Endothelial cell of umbilical vein (primary cell): ENCODE measurements around the gene SLC39A11. TPM values are rescaled to one million over a fixed set of nuclear protein-coding genes. Genes with fewer than 3 reads are reported as not detected.

Experiments used
- BruUV-seq: library from RNA; stranded (reverse); fragments of 400-500 nt; replicated peaks from 2 replicates; lab custom pipeline; 2021; lab: Mats Ljungman, UMichigan
- CTCF ChIA-PET: fragments of 300-600, 350-600 bp; sonication (Branson Sonifier 250); formaldehyde crosslinking; loops from one replicate; lab custom pipeline; 2021; ENCODE audit warnings: antibody characterized with exemption, inconsistent platforms; lab: Charles Lee
- POLR2A ChIA-PET: fragments of 300-600, 350-600 bp; sonication (Branson Sonifier 250); formaldehyde crosslinking; loops from one replicate; lab custom pipeline; 2021; ENCODE audit warnings: antibody characterized with exemption, inconsistent platforms; lab: Charles Lee
- DNase-seq: peaks from one replicate; pipeline ENCODE4 v3.0.0-alpha.2; 2011; ENCODE audit warnings: low read depth, low spot score
- FAIRE-seq: peaks from 2 replicates; lab custom pipeline; 2011; peaks lifted over from hg19 to GRCh38; lab: Jason Lieb, UNC
- H2AFZ ChIP-seq: 2 replicates; pipeline ENCODE4 v1.6.0; 2012; ENCODE audit warnings: low read depth, low read length, control low read depth, inconsistent platforms
- H3K27ac ChIP-seq: 2 replicates; pipeline ENCODE4 v1.5.1; 2011; ENCODE audit warnings: low read depth, mild to moderate bottlenecking, control low read depth, low read length, moderate library complexity; ENCODE audit not compliant: insufficient read depth
- H3K27me3 ChIP-seq, 2 experiments: 2 replicates each; pipeline versions ENCODE4 v1.6.0 to v1.6.1; 2011; ENCODE audit warnings: low read length in 2 of 2, mixed read lengths in 1 of 2; ENCODE audit not compliant: control insufficient read depth in 2 of 2, insufficient read depth in 2 of 2
- H3K36me3 ChIP-seq, 2 experiments: 2 replicates in 1 of 2; 3 replicates in 1 of 2; pipeline ENCODE4 v1.5.1; 2011; ENCODE audit warnings: low read length in 2 of 2, mild to moderate bottlenecking in 1 of 2, moderate library complexity in 1 of 2; ENCODE audit not compliant: control insufficient read depth in 2 of 2, insufficient read depth in 2 of 2; ENCODE audit errors: extremely low read depth in 1 of 2
- H3K4me1 ChIP-seq: 3 replicates; pipeline ENCODE4 v1.5.1; 2011; ENCODE audit warnings: mild to moderate bottlenecking, low read length; ENCODE audit not compliant: control insufficient read depth, insufficient read depth; ENCODE audit errors: extremely low read depth
- H3K4me2 ChIP-seq: 2 replicates; pipeline ENCODE4 v1.6.1; 2011; ENCODE audit warnings: low read length, control low read depth, mixed read lengths; ENCODE audit not compliant: insufficient read depth
- H3K4me3 ChIP-seq, 3 experiments: fragments of 200-600 bp in 1 of 3; sonication (generic), shearing (Covaris generic) in 1 of 3; replicated peaks in 1 of 3; 2 replicates each; pipeline ENCODE4 v1.5.1; 2011 to 2016; ENCODE audit warnings: control low read depth in 3 of 3, low read length in 3 of 3, mild to moderate bottlenecking in 2 of 3, inconsistent platforms in 1 of 3, low read depth in 1 of 3, moderate library complexity in 1 of 3; ENCODE audit not compliant: insufficient read depth in 1 of 3
- H3K79me2 ChIP-seq: 2 replicates; pipeline ENCODE4 v1.6.0; 2012; ENCODE audit warnings: low read length, inconsistent platforms; ENCODE audit not compliant: control insufficient read depth, insufficient read depth
- H3K9ac ChIP-seq: replicated peaks from 2 replicates; pipeline ENCODE3; 2011; ENCODE audit warnings: low read length, control low read depth; ENCODE audit not compliant: insufficient read depth; ENCODE audit errors: extremely low read depth
- H3K9me1 ChIP-seq: replicated peaks from 3 replicates; pipeline ENCODE4 v1.6.0; 2011; ENCODE audit warnings: mild to moderate bottlenecking, low read length; ENCODE audit not compliant: control insufficient read depth, insufficient read depth; ENCODE audit errors: extremely low read depth
- H3K9me3 ChIP-seq: replicated peaks from 2 replicates; pipeline ENCODE4 v1.5.1; 2012; ENCODE audit warnings: low read length, inconsistent platforms; ENCODE audit not compliant: control insufficient read depth, insufficient read depth
- H4K20me1 ChIP-seq: replicated peaks from 2 replicates; pipeline ENCODE3; 2011; ENCODE audit warnings: mild to moderate bottlenecking, low read length; ENCODE audit not compliant: control insufficient read depth, insufficient read depth; ENCODE audit errors: extremely low read depth
- EZH2 ChIP-seq: IDR thresholded peaks from 2 replicates; pipeline ENCODE4 v1.6.1; 2012; ENCODE audit warnings: borderline replicate concordance, low read depth, mild to moderate bottlenecking, moderate library complexity, low read length, inconsistent platforms; ENCODE audit not compliant: severe bottlenecking
- FOS ChIP-seq: IDR thresholded peaks from 2 replicates; pipeline ENCODE4 v1.6.1; 2011; ENCODE audit warnings: mild to moderate bottlenecking, low read length, moderate library complexity, borderline replicate concordance; ENCODE audit not compliant: insufficient read depth
- GATA2 ChIP-seq: IDR thresholded peaks from 2 replicates; pipeline ENCODE4 v1.7.0; 2011; ENCODE audit warnings: low read depth, mild to moderate bottlenecking, moderate library complexity, mixed read lengths, low read length; ENCODE audit not compliant: insufficient read length, insufficient read depth
- JUN ChIP-seq: IDR thresholded peaks from 2 replicates; pipeline ENCODE4 v1.6.1; 2011; ENCODE audit warnings: borderline replicate concordance, low read depth; ENCODE audit not compliant: insufficient read length, insufficient read depth
- MYC ChIP-seq: IDR thresholded peaks from one replicate; pipeline ENCODE4 v1.6.1; 2011; ENCODE audit warnings: mild to moderate bottlenecking, low read depth, low read length
- POLR2A ChIP-seq: IDR thresholded peaks from 2 replicates; pipeline ENCODE4 v1.6.1; 2012; ENCODE audit warnings: low read depth, mild to moderate bottlenecking, control low read depth, low read length
- POLR2AphosphoS5 ChIP-seq: IDR thresholded peaks from 2 replicates; pipeline ENCODE4 v1.6.1; 2012; ENCODE audit warnings: low read depth, mild to moderate bottlenecking, control low read depth, low read length, moderate library complexity; ENCODE audit not compliant: insufficient read depth
- dilution Hi-C: fragments of 300-500 bp; cut with MboI; formaldehyde crosslinking; loops from one replicate; pipeline ENCODE4 v1.15.0; 2019; ENCODE audit warnings: low sequenced_read_pairs; ENCODE audit not compliant: extremely low pct_ligation_motif_present
- intact Hi-C: fragments of 100-400 bp; cut with micrococcal nuclease; formaldehyde crosslinking; loops from one replicate; pipeline ENCODE4 v1.10.0; 2022
- polyA plus RNA-seq, 4 experiments: library from polyadenylated mRNA; depleted of rRNA in 3 of 4; stranded (reverse) in 3 of 4; unstranded in 1 of 4; fragments of >200 nt; gene quantifications; 2 replicates each; pipeline versions ENCODE4 v1.2.1 to v1.2.3, GENCODE V29; 2011 to 2012; ENCODE audit warnings: missing spikeins in 1 of 4
- total RNA-seq: library from RNA; stranded (reverse); gene quantifications from 2 replicates; pipeline ENCODE4 v1.2.3, GENCODE V29; 2021
- TF ChIP-seq, protein P1 (sequence below), 2 donors: IDR thresholded peaks; 1 replicate in 1 of 2; 2 replicates in 1 of 2; pipeline ENCODE4 v1.5.1; 2011; ENCODE audit warnings: low read length in 2 of 2, mild to moderate bottlenecking in 2 of 2, moderate library complexity in 2 of 2, control low read depth in 1 of 2, inconsistent platforms in 1 of 2, low read depth in 1 of 2; ENCODE audit not compliant: insufficient read depth in 1 of 2; ENCODE audit errors: extremely low read depth in 1 of 2
- TF ChIP-seq, protein P2 (sequence below): IDR thresholded peaks from 2 replicates; pipeline ENCODE4 v1.6.1; 2011; ENCODE audit not compliant: insufficient read depth, insufficient read length

Gene SLC39A11
- total and polyA plus RNA-seq, 2 donors (not counting 3 experiments of a cell fraction or from before 2014, with no cell fraction given) = 8.1 to 11.9 TPM

DNA sequence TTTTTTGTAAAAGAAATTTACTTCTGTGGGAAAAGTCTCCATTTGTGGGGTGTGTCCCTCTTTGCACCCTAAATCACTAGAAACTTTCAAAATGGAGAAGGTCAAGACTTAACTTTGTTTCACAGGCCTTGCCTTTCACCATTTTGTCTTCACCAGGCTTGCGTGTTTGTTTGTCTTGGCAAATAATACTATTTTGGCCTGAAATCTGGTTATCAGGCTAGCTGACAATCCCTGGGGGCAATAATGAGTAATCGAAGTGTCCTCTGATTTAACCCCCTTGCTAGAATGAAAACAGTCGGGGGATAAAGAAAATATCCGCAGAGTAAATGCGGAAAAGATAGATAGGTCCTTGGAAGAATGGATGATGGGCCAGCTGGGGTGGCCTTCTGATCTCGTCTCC is 34.5 kb downstream of the SLC39A11 start:
- Histone ChIP-seq H3K27me3 (no peaks in the 10 kb centered on the region), H4K20me1 (no peaks in the 10 kb centered on the region), H3K4me2 (no peak overlapping the region), H3K4me1 (no peaks in the 10 kb centered on the region), H3K36me3 (no peaks in the 10 kb centered on the region), H3K27ac (no peak overlapping the region), H3K9me1 (no peaks in the 10 kb centered on the region), H2AFZ (no peak overlapping the region), H3K9me3 (no peaks in the 10 kb centered on the region), H3K4me3 (no peak overlapping the region), H3K79me2 (no peaks in the 10 kb centered on the region), H3K9ac (no peak overlapping the region)
- DNase-seq (no peak), FAIRE-seq (no peak)
- dilution Hi-C loops (no loop called here), intact Hi-C loops (no loop called here)
- CTCF ChIA-PET = no interaction called here
- POLR2A ChIA-PET = no interaction called here
- BruUV-seq = no TSS peak
- no peak for TF ChIP-seq JUN
- TF ChIP-seq GATA2 = no peak
- TF ChIP-seq POLR2AphosphoS5 = no peak
- no peak for TF ChIP-seq MYC

DNA sequence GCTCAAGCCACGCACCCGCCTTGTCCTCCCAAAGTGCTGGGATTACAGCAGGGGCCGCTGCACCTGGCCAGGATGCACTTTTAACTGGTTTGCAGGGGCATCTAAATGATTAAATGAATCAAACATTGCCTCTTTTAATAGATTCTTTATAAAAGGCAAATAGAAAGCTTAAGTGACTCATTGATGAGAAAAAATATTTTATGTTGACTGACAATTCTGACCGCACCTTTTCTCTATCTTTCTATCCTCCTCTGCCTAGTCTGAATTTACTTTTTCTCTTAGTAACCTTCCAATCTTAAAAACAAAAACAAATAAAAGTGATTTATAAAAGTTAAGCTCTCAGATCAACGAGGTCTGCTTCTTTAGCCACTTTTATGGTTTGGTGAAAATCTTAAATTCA is 35.3 kb downstream of the SLC39A11 start:
- no peak for DNase-seq
- dilution Hi-C loops (no loop called here), intact Hi-C loops (no loop called here)
- no peak overlapping the region for H3K27ac ChIP-seq
- H4K20me1 ChIP-seq = no peaks in the 10 kb centered on the region
- no peak for FAIRE-seq
- no peaks in the 10 kb centered on the region for H3K9me1 ChIP-seq
- no TSS peak for BruUV-seq
- no peak overlapping the region for H3K4me3 ChIP-seq
- CTCF ChIA-PET = no interaction called here
- H3K4me1 ChIP-seq = no peaks in the 10 kb centered on the region
- no peak overlapping the region for H2AFZ ChIP-seq
- TF ChIP-seq EZH2 (no peak), POLR2A (no peak), POLR2AphosphoS5 (no peak), GATA2 (no peak), JUN (no peak), MYC (no peak), FOS (no peak)
- TF ChIP-seq, protein P1, sequence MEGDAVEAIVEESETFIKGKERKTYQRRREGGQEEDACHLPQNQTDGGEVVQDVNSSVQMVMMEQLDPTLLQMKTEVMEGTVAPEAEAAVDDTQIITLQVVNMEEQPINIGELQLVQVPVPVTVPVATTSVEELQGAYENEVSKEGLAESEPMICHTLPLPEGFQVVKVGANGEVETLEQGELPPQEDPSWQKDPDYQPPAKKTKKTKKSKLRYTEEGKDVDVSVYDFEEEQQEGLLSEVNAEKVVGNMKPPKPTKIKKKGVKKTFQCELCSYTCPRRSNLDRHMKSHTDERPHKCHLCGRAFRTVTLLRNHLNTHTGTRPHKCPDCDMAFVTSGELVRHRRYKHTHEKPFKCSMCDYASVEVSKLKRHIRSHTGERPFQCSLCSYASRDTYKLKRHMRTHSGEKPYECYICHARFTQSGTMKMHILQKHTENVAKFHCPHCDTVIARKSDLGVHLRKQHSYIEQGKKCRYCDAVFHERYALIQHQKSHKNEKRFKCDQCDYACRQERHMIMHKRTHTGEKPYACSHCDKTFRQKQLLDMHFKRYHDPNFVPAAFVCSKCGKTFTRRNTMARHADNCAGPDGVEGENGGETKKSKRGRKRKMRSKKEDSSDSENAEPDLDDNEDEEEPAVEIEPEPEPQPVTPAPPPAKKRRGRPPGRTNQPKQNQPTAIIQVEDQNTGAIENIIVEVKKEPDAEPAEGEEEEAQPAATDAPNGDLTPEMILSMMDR (IDR thresholded peaks at IDR 0.05; ENCODE audit: extremely low read depth in 1 of 2, insufficient read depth in 1 of 2, low read depth in 1 of 2, low read length in 2 of 2) = no peak
- TF ChIP-seq, protein P2, sequence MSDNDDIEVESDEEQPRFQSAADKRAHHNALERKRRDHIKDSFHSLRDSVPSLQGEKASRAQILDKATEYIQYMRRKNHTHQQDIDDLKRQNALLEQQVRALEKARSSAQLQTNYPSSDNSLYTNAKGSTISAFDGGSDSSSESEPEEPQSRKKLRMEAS = no peak
- H3K27me3 ChIP-seq = no peaks in the 10 kb centered on the region
- POLR2A ChIA-PET = no interaction called here
- H3K4me2 ChIP-seq = no peak overlapping the region
- no peak overlapping the region for H3K9ac ChIP-seq
- no peaks in the 10 kb centered on the region for H3K79me2 ChIP-seq
- no peaks in the 10 kb centered on the region for H3K9me3 ChIP-seq
- no peaks in the 10 kb centered on the region for H3K36me3 ChIP-seq
